Stomach (tissue), 4 donors: Measurements from ENCODE around the gene TMEM41B.

ENCODE experiments used
- CTCF ChIP-seq, 7 experiments: fragments of 450-650 bp in 4 of 7; fragments of 200-600 bp in 3 of 7; sonication (generic) in 3 of 7; IDR thresholded peaks; one replicate each; pipeline ENCODE4 v1.5.1; 2016 to 2019; ENCODE audit warnings: antibody characterized with exemption in 7 of 7, control low read depth in 2 of 7, mild to moderate bottlenecking in 1 of 7
- EP300 ChIP-seq: sonication (generic); formaldehyde crosslinking; IDR thresholded peaks from one replicate; pipeline ENCODE4 v1.6.1; 2017; ENCODE audit warnings: antibody characterized with exemption
- POLR2A ChIP-seq, 4 donors: fragments of 450-650 bp; IDR thresholded peaks; one replicate each; pipeline ENCODE4 v1.6.1; 2016; ENCODE audit warnings: antibody characterized with exemption in 4 of 4, control low read depth in 2 of 4, mild to moderate bottlenecking in 1 of 4, moderate library complexity in 1 of 4
- POLR2AphosphoS5 ChIP-seq, 3 donors: sonication (generic); formaldehyde crosslinking; IDR thresholded peaks; one replicate each; pipeline ENCODE4 v1.6.1; 2016; ENCODE audit warnings: antibody characterized with exemption in 3 of 3

- TF ChIP-seq CTCF (IDR thresholded peaks at IDR 0.05) (no peak), POLR2A (IDR thresholded peaks at IDR 0.05) (no peak), EP300 (no peak), POLR2AphosphoS5 (IDR thresholded peaks at IDR 0.05) (no peak)
These were observed 47.5 kb downstream of the TMEM41B start for GRCh38 chr11:9266926-9267325.
